Measurements from ENCODE around the gene PLCE1. TPM values are rescaled to one million over a fixed set of nuclear protein-coding genes. Genes with fewer than 3 reads are reported as not detected.

PLCE1 gene
- total and polyA plus RNA-seq, 2 of the 4 experiments (the other 2 are of a cell fraction) = 2.2 to 4.5 TPM

- no TSS peak for BruUV-seq (replicated peaks)
- Histone ChIP-seq H2BK15ac (ENCODE audit: low read depth, low read length) (no peak overlapping the region), H4K8ac (ENCODE audit: low read depth in 2 of 2, low read length in 2 of 2) (no peak overlapping the region), H3K36me3 (ENCODE audit: control insufficient read depth, insufficient read depth, low read length) (no peaks in the 10 kb centered on the region), H3K4me3 (ENCODE audit: insufficient read depth, low read depth, low read length) (no peak overlapping the region), H2BK120ac (ENCODE audit: low read depth, low read length) (no peak overlapping the region), H2BK5ac (ENCODE audit: low read depth, low read length, poor library complexity, severe bottlenecking) (no peak overlapping the region), H3K27ac (ENCODE audit: insufficient read depth, low read length) (no peak overlapping the region), H3K18ac (ENCODE audit: low read depth, low read length) (no peak overlapping the region), H2AK5ac (ENCODE audit: low read depth, low read length) (no peak overlapping the region), H2AK9ac (replicated peaks; ENCODE audit: low read depth, low read length, poor library complexity) (no peak overlapping the region), H2AFZ (replicated peaks; ENCODE audit: low read length, poor library complexity) (no peak overlapping the region), H3K27me3 (ENCODE audit: control insufficient read depth, insufficient read depth, low read length) (no peaks in the 10 kb centered on the region), H3K9me3 (ENCODE audit: control insufficient read depth, insufficient read depth, low read length) (peaks cover 12% of the 10 kb centered on the region), H3K9me1 (ENCODE audit: insufficient read depth, low read length) (no peaks in the 10 kb centered on the region), H3K56ac (ENCODE audit: extremely low read depth, insufficient read depth, low read length) (no peak overlapping the region), H3K4me2 (ENCODE audit: low read depth, low read length) (no peak overlapping the region), H3K23ac (ENCODE audit: low read depth, low read length) (no peak overlapping the region), H3K79me1 (ENCODE audit: low read depth in 1 of 2, low read length in 2 of 2) (no peaks in the 10 kb centered on the region), H2BK20ac (ENCODE audit: low read depth, low read length) (no peak overlapping the region), H3K14ac (replicated peaks; ENCODE audit: low read depth, low read length) (no peak overlapping the region), H4K91ac (ENCODE audit: insufficient read depth, low read depth, low read length) (no peak overlapping the region), H3K9ac (ENCODE audit: low read depth, low read length) (no peak overlapping the region), H3K4ac (ENCODE audit: low read depth, low read length) (no peak overlapping the region), H4K5ac (ENCODE audit: low read depth, low read length) (no peak overlapping the region), H3K4me1 (ENCODE audit: control insufficient read depth, insufficient read depth, low read length) (no peaks in the 10 kb centered on the region), H4K20me1 (ENCODE audit: insufficient read depth, low read length) (no peaks in the 10 kb centered on the region)
- CTCF ChIA-PET = no interaction called here
- POLR2A ChIA-PET (ENCODE audit: unreplicated experiment) = no interaction called here
- ATAC-seq (ENCODE audit: low read depth) (no peak), DNase-seq (no peak)
- in situ Hi-C loops (cut with MboI; ENCODE audit: low sequenced_read_pairs) (no loop called here), intact Hi-C loops (cut with micrococcal nuclease) (no loop called here), dilution Hi-C loops (cut with HindIII; ENCODE audit: low sequenced_read_pairs, unreplicated experiment) (no loop called here)
- no peak for TF ChIP-seq RFX5 (IDR thresholded peaks at IDR 0.05; ENCODE audit: low read depth, low read length)
- TF ChIP-seq MXI1 (IDR thresholded peaks at IDR 0.05; ENCODE audit: borderline replicate concordance, low read depth, low read length) = no peak
- TF ChIP-seq USF2 (IDR thresholded peaks at IDR 0.05; ENCODE audit: low read depth, low read length) = no peak
- no peak for TF ChIP-seq CHD1 (IDR thresholded peaks at IDR 0.05; ENCODE audit: low read depth, low read length)
Measured at GRCh38 chr10:94029955-94030354, 36.2 kb downstream of the PLCE1 start.
